NCI-H2029 (cell line): ENCODE data around the gene EXOC6.
A peak's percentile ranks its signal among the peaks of the same experiment; 100 is the strongest.
"Not testable (repeated sequence)": the region's sequence is repeated elsewhere in the genome, so short reads cannot be mapped to it uniquely, and the experiment has no call there.

ENCODE experiments used
- DNase-seq: peaks from one replicate; lab custom pipeline; 2025; lab: John Stamatoyannopoulos, UW

The EXOC6 gene

GRCh38 chr10:92880233-92880861 is 32.0 kb downstream of the EXOC6 start:
- peak; percentile 0 for DNase-seq

DNA sequence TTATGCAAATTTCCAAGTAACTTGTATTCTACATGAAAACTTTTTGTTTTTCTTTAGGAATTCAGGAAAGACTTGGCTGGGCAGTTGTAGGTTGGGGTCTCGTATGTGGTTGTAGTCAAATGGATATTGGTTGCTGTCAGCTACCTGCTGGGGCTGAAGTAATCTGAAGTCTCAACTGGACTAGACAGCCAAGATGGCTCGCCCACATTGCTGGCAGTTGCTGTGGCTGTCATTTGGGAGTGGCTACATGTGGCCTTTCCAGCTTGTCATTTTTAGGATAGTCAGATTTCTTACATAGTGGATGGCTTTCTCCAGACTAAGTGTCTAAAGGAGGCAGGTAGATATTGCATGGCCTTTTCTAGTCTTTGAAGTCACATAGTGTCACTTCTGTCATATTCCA is 32.6 kb downstream of the EXOC6 start:
- no peak for DNase-seq

DNA sequence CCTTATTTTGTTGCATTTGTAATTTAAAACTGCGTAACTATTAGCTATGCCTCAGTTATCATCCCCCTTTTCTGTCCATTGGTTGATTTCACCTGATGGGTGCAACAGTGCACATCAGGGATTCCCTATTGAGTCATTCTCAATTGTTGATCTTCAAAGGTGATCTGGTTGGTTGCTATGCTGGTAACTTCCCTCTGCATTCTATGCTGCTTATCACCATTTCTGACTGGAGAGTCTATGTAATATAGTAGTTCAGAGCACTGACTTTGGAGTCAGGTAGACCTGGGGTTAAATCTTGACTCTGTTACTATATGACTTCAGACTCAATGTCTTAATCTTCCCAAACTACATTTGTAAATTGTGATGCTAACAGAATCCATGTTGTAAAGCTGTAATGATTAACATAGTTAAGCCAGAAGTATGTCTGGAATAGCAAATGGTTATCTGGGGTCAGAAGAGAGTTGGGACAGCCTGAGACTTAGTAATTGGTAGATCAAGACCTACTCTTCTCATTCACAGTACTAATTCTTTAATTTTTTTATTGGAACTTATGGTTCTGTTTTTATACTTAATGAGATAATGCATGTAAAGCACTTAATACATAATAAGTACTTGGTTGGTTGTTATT is 38.1 kb downstream of the EXOC6 start:
- DNase-seq: no peak

DNA sequence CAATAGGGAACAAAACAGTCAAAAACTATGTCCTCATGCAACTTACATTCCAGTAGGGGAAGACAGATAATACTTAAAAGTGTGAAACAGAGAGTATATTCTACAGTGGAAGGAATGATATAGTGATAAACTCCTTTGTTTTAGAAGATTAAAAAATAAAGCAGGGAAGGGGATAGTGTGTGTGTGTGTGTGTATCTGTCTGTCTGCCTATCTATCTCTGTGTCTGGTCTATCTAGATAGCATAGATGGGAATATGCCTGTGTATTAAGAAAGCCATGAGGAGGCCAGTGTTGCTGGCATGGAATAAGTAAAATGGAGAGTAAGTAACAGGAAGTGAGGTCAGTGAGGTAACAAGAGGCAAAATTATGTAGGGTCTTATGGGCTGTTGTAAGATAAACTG is 42.2 kb downstream of the EXOC6 start:
- no peak for DNase-seq

GRCh38 chr10:92891885-92892690 is 43.8 kb downstream of the EXOC6 start:
- DNase-seq: peak; percentile 54

DNA sequence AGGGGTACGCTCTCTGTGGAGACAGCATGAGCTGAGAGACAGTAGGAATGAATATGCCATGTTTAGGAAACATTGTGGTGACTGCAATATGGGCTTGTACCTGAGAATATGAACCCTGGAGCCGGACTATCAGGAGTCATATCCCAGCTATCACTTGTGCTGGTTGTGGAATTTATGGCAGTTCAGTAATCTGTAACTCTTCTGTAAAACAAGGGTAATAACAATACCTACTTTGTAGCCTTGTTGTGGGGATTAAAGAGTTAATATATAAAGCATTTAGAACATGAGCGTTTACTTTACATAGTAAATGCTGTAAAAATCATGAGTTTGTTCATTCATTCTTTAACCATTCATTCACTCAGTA is 44.4 kb downstream of the EXOC6 start:
- DNase-seq: no peak

GRCh38 chr10:92894081-92894655 is 45.8 kb downstream of the EXOC6 start:
- DNase-seq: no peak

- DNase-seq: no peak
Measured at GRCh38 chr10:92897916-92898315, 49.6 kb downstream of the EXOC6 start.

- no peak for DNase-seq
Measured at GRCh38 chr10:92901819-92902251, 53.5 kb downstream of the EXOC6 start.

DNA sequence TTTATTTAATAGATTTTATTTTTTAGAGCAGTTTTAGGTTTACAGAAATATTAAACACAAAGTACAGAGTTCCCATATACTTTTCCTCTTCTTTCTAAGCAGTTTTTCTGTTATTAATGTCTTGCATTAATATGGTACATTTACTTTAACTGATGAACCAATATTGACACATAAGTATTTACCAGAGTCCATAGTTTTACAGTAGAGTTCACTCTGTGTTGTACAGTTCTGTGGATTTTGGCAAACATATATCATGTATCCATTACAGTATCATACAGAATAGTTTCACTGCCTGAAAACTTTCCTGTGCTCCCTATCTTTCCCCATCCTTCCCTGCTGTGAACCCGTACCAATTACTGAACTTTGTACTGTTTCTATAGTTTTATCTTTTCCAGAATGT is 55.3 kb downstream of the EXOC6 start:
- no peak for DNase-seq

DNA sequence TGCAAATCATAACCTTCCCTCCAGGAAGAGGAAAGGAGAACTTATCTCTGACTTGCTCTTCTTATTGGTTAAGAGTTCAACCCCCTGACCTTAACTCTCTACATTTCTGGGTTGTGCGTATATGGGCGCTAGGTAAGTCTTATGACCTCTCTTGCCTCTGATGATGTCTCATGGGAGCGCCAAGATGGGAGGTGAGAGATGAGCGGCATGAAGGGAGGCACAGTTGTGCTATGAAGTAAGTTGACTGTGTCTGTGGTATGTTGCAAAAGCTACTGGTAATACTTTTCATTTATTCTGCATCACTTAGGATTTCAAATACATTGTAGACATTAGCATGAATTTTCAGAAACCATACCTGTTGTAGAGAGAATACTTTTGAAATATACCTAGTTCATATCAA is 59.0 kb downstream of the EXOC6 start:
- DNase-seq: no peak

- DNase-seq: not testable (repeated sequence)
Measured at GRCh38 chr10:92912631-92913030, 64.3 kb downstream of the EXOC6 start.

DNA sequence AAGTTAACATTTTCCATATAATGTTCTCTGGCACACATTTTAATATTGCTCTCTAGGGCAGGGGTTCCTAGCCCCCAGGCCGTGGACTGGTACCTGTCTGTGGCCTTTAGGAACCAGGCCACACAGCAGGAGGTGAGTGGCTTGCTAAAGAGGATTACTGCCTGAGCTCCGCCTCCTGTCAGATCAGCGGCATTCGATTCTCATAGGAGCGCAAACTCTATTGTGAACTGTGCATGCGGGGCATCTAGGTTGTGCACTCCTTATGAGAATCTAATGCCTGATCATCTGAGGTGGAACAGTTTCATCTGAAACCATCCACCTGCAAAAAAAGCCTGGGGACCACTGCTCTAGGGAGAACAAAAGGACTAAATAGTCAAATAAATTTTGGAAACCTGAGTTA is 65.7 kb downstream of the EXOC6 start:
- no peak for DNase-seq

DNA sequence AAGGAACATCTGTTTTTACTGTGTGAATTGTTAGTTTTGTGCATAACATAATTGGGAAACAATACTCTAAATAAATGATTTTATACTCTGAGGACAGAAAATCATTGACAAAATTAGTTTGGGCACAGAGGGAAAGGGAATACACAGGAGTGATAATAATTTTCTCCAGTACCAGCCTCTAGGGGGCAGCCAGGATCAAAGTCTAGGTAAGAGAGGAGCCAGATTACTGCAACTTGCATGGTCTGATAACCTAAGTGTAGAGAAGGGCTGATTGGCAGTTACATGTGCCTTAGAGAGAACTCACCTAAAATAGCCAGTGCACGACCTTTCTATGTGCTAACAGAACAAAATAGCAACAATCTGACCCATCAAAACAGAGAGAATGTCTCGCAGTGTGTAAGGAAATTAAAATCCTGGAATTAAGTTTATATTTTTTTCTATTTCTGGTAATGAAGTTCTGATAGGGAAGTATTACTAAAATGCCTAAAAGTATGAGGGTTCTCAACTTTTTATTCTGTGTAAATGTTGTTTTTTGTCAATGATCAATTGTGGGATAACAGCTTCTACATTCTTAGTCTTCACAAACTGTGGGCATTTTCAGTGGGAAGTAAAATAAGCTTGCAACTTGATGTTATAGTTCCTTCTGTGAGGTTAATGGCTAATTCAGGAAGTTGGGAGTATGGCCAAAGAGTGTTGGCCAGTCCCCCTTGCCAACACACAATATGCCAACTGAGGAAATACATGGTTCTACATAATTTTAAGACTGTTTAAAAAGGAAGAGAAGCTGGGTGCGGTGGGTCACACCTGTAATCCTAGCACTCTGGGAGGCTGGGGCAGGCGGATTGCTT is 66.4 kb downstream of the EXOC6 start:
- peak; percentile 7 for DNase-seq

- no peak for DNase-seq
Measured at GRCh38 chr10:92915892-92916291, 67.6 kb downstream of the EXOC6 start.

- DNase-seq: no peak
Measured at GRCh38 chr10:92916433-92916832, 68.1 kb downstream of the EXOC6 start.

DNA sequence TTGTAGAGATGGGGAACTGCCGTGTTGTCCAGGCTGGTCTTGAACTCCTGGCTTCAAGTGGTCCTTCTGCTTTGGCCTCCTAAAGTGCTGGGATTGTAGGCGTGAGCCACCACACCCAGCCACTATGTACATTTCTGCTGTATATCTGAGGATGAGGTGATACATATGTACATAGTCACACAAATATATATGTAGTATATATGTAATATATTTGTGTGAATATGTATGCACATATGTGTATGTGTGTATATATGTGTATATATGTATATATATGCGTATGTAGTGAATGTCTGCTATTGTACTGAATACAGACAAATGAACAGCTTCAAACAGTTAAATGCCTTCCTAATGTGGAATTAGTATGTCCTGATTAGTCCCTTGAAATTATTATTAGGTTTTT is 70.3 kb downstream of the EXOC6 start:
- no peak for DNase-seq

GRCh38 chr10:92920866-92921265 is 72.5 kb downstream of the EXOC6 start:
- no peak for DNase-seq

DNA sequence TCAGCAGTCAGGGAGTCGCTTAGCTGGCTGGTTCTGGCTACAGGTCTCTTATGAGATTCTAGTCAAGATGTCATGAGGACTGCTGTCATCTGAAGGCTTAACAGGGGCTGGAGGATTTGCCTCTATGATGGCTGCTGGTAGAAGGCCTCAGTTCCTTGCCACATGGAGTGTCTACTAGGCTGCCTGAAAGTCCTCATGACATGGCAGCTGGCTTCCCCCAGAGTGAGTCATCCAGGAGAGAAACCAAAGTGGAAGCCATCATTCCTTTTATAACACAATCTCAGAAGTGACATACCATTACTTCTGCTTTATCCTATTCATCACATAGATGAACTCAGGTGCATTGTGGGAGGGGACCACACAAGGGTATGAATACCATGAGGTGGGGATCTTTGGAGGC is 75.1 kb downstream of the EXOC6 start:
- no peak for DNase-seq

GRCh38 chr10:92929896-92930295 is 81.6 kb downstream of the EXOC6 start:
- no peak for DNase-seq

- no peak for DNase-seq
Measured at GRCh38 chr10:92931597-92931996, 83.3 kb downstream of the EXOC6 start.

- DNase-seq: no peak
Measured at GRCh38 chr10:92937876-92938275, 89.6 kb downstream of the EXOC6 start.
